ENCODE measurements around the gene IRF2. TPM values are rescaled to one million over a fixed set of nuclear protein-coding genes. Genes with fewer than 3 reads are reported as not detected.

The IRF2 gene
- polyA plus RNA-seq, 1 donor (not counting 4 experiments of a cell fraction or from before 2014, with no cell fraction given), result 23.8 TPM

DNA sequence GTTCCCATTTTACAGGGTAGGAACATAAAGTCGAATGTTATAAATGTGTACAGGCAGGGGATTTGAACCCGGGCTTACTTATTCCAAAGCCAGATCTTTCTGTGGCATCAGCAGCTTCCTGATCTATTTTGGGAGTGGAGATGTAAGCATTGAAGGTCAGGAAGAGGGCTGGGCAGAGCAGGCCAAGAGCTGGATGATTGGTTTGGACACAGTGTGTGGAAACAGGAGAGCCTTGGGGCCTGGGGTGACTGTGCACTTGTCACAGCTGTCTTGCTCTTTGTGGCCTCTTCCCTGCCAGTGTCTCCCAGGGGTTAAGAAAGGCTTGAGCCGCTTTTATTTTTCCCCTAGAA is 128.8 kb downstream of the IRF2 start:
- TF ChIP-seq EZH2 (IDR thresholded peaks at IDR 0.05; ENCODE audit: low read length) (no peak), CTCF (optimal IDR thresholded peaks at IDR 0.05 in 1 of 3, IDR thresholded peaks at IDR 0.05 in 1 of 3, conservative IDR thresholded peaks at IDR 0.05 in 1 of 3; ENCODE audit: extremely low read depth in 1 of 3, insufficient read depth in 2 of 3, low read length in 3 of 3) (no peak)

GRCh38 chr4:184344899-184345572 is 129.3 kb downstream of the IRF2 start:
- Histone ChIP-seq H3K79me2 (ENCODE audit: control insufficient read depth, insufficient read depth, low read length) (no peaks in the 10 kb centered on the region), H3K4me2 (ENCODE audit: control insufficient read depth, extremely low read depth, insufficient read depth, low read depth, low read length) (no peak overlapping the region), H3K27me3 (ENCODE audit: control insufficient read depth, extremely low read depth, insufficient read depth, low read length) (no peaks in the 10 kb centered on the region), H3K4me1 (ENCODE audit: control insufficient read depth, extremely low read depth, insufficient read depth, low read length) (peaks cover 28% of the 10 kb centered on the region), H3K4me3 (ENCODE audit: control insufficient read depth in 2 of 3, extremely low read depth in 1 of 3, insufficient read depth in 2 of 3, low read depth in 1 of 3, low read length in 3 of 3) (no peak overlapping the region), H3K36me3 (ENCODE audit: control insufficient read depth in 2 of 2, extremely low read depth in 1 of 2, insufficient read depth in 2 of 2, low read length in 2 of 2) (no peaks in the 10 kb centered on the region), H3K9me1 (ENCODE audit: control insufficient read depth, extremely low read depth, insufficient read depth, low read length) (no peaks in the 10 kb centered on the region), H3K9ac (ENCODE audit: control insufficient read depth, extremely low read depth, insufficient read depth, low read length) (no peak overlapping the region), H3K9me3 (ENCODE audit: control insufficient read depth, low read depth, low read length) (no peaks in the 10 kb centered on the region), H3K27ac (ENCODE audit: control insufficient read depth, insufficient read depth, low read length) (no peak overlapping the region), H4K20me1 (ENCODE audit: control insufficient read depth, extremely low read depth, insufficient read depth, low read length) (no peaks in the 10 kb centered on the region), H2AFZ (ENCODE audit: control insufficient read depth, low read length) (no peak overlapping the region)
- TF ChIP-seq EZH2 (IDR thresholded peaks at IDR 0.05; ENCODE audit: low read length), result no peak
- DNase-seq (ENCODE audit: low read depth, low spot score) (no peak), FAIRE-seq (no peak)
- dilution Hi-C loops (cut with MboI; ENCODE audit: extremely low pct_ligation_motif_present, low sequenced_read_pairs), result no loop called here

More for the DNA sequence above, 128.8 kb downstream of the IRF2 start:
- dilution Hi-C loops (cut with MboI; ENCODE audit: extremely low pct_ligation_motif_present, low sequenced_read_pairs), result no loop called here
- no peak for FAIRE-seq
- Histone ChIP-seq H3K4me3 (ENCODE audit: control insufficient read depth in 2 of 3, extremely low read depth in 1 of 3, insufficient read depth in 2 of 3, low read depth in 1 of 3, low read length in 3 of 3) (no peak overlapping the region), H3K79me2 (ENCODE audit: control insufficient read depth, insufficient read depth, low read length) (no peaks in the 10 kb centered on the region), H3K9me1 (ENCODE audit: control insufficient read depth, extremely low read depth, insufficient read depth, low read length) (no peaks in the 10 kb centered on the region), H3K9ac (ENCODE audit: control insufficient read depth, extremely low read depth, insufficient read depth, low read length) (no peak overlapping the region), H3K9me3 (ENCODE audit: control insufficient read depth, low read depth, low read length) (no peaks in the 10 kb centered on the region), H3K27me3 (ENCODE audit: control insufficient read depth, extremely low read depth, insufficient read depth, low read length) (no peaks in the 10 kb centered on the region), H3K27ac (ENCODE audit: control insufficient read depth, insufficient read depth, low read length) (no peak overlapping the region), H3K4me2 (ENCODE audit: control insufficient read depth, extremely low read depth, insufficient read depth, low read depth, low read length) (no peak overlapping the region), H3K4me1 (ENCODE audit: control insufficient read depth, extremely low read depth, insufficient read depth, low read length) (peaks cover 28% of the 10 kb centered on the region), H2AFZ (ENCODE audit: control insufficient read depth, low read length) (no peak overlapping the region), H3K36me3 (ENCODE audit: control insufficient read depth in 2 of 2, extremely low read depth in 1 of 2, insufficient read depth in 2 of 2, low read length in 2 of 2) (no peaks in the 10 kb centered on the region), H4K20me1 (ENCODE audit: control insufficient read depth, extremely low read depth, insufficient read depth, low read length) (no peaks in the 10 kb centered on the region)
- no peak for DNase-seq (ENCODE audit: low read depth, low spot score)

DNA sequence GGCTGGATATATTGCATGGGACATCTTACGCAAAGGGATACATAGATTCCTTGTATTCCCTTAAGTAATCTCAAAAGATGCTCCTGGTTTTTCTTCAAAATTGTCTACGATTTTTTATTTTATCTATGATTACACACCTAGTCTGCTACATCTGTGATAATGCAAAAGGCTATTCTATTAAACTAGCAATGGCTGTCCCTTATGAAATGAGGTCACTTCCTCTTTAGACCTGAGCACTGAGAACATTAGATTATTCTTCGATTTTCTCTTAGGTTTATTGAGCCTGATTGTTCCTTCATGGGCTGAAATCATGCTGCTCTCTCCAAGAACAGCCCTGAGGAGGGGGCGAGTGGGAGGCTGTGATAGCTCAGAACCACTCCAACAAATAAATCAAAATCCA is 129.9 kb downstream of the IRF2 start:
- Histone ChIP-seq H3K9me1 (ENCODE audit: control insufficient read depth, extremely low read depth, insufficient read depth, low read length) (no peaks in the 10 kb centered on the region), H3K4me1 (ENCODE audit: control insufficient read depth, extremely low read depth, insufficient read depth, low read length) (peaks cover 28% of the 10 kb centered on the region), H4K20me1 (ENCODE audit: control insufficient read depth, extremely low read depth, insufficient read depth, low read length) (no peaks in the 10 kb centered on the region), H3K9ac (ENCODE audit: control insufficient read depth, extremely low read depth, insufficient read depth, low read length) (no peak overlapping the region), H3K4me2 (ENCODE audit: control insufficient read depth, extremely low read depth, insufficient read depth, low read depth, low read length) (no peak overlapping the region), H3K27me3 (ENCODE audit: control insufficient read depth, extremely low read depth, insufficient read depth, low read length) (no peaks in the 10 kb centered on the region), H3K27ac (ENCODE audit: control insufficient read depth, insufficient read depth, low read length) (no peak overlapping the region), H3K36me3 (ENCODE audit: control insufficient read depth in 2 of 2, extremely low read depth in 1 of 2, insufficient read depth in 2 of 2, low read length in 2 of 2) (no peaks in the 10 kb centered on the region), H3K4me3 (ENCODE audit: control insufficient read depth in 2 of 3, extremely low read depth in 1 of 3, insufficient read depth in 2 of 3, low read depth in 1 of 3, low read length in 3 of 3) (no peak overlapping the region), H3K9me3 (ENCODE audit: control insufficient read depth, low read depth, low read length) (no peaks in the 10 kb centered on the region), H2AFZ (ENCODE audit: control insufficient read depth, low read length) (no peak overlapping the region), H3K79me2 (ENCODE audit: control insufficient read depth, insufficient read depth, low read length) (no peaks in the 10 kb centered on the region)
- no peak for FAIRE-seq
- no peak for DNase-seq (ENCODE audit: low read depth, low spot score)
- TF ChIP-seq EZH2 (IDR thresholded peaks at IDR 0.05; ENCODE audit: low read length) (no peak), CTCF (optimal IDR thresholded peaks at IDR 0.05 in 1 of 3, IDR thresholded peaks at IDR 0.05 in 1 of 3, conservative IDR thresholded peaks at IDR 0.05 in 1 of 3; ENCODE audit: extremely low read depth in 1 of 3, insufficient read depth in 2 of 3, low read length in 3 of 3) (no peak)
- dilution Hi-C loops (cut with MboI; ENCODE audit: extremely low pct_ligation_motif_present, low sequenced_read_pairs), result no loop called here
